ENCODE data around the gene KPNA6. TPM values are rescaled to one million over a fixed set of nuclear protein-coding genes. Genes with fewer than 3 reads are reported as not detected.

The KPNA6 gene
- total and polyA plus RNA-seq, 2 of the 4 experiments (the other 2 are of a cell fraction): 27.0 to 50.7 TPM

GRCh38 chr1:32094746-32095521 is 12.9 kb upstream of the KPNA6 start:
- Histone ChIP-seq H2AK9ac (replicated peaks; ENCODE audit: low read depth, low read length, poor library complexity) (no peak overlapping the region), H4K5ac (ENCODE audit: low read depth, low read length) (no peak overlapping the region), H3K9me3 (ENCODE audit: control insufficient read depth, insufficient read depth, low read length) (no peaks in the 10 kb centered on the region), H4K8ac (ENCODE audit: low read depth in 2 of 2, low read length in 2 of 2) (no peak overlapping the region), H3K79me1 (ENCODE audit: low read depth in 1 of 2, low read length in 2 of 2) (peaks cover 4 to 19% of the 10 kb centered on the region in 2 experiments; a peak in 3 of 4 replicates), H3K27ac (ENCODE audit: insufficient read depth, low read length) (no peak overlapping the region), H3K27me3 (ENCODE audit: control insufficient read depth, insufficient read depth, low read length) (no peaks in the 10 kb centered on the region), H2AK5ac (ENCODE audit: low read depth, low read length) (no peak overlapping the region), H3K4ac (ENCODE audit: low read depth, low read length) (no peak overlapping the region), H4K20me1 (ENCODE audit: insufficient read depth, low read length) (no peaks in the 10 kb centered on the region), H2AFZ (replicated peaks; ENCODE audit: low read length, poor library complexity) (no peak overlapping the region), H2BK5ac (ENCODE audit: low read depth, low read length, poor library complexity, severe bottlenecking) (no peak overlapping the region), H3K56ac (ENCODE audit: extremely low read depth, insufficient read depth, low read length) (no peak overlapping the region), H2BK120ac (ENCODE audit: low read depth, low read length) (no peak overlapping the region), H3K4me3 (ENCODE audit: insufficient read depth, low read depth, low read length) (no peak overlapping the region), H3K14ac (replicated peaks; ENCODE audit: low read depth, low read length) (no peak overlapping the region), H3K4me2 (ENCODE audit: low read depth, low read length) (no peak overlapping the region), H4K91ac (ENCODE audit: insufficient read depth, low read depth, low read length) (no peak overlapping the region), H3K9ac (ENCODE audit: low read depth, low read length) (no peak overlapping the region), H3K18ac (ENCODE audit: low read depth, low read length) (no peak overlapping the region), H2BK15ac (ENCODE audit: low read depth, low read length) (no peak overlapping the region), H3K9me1 (ENCODE audit: insufficient read depth, low read length) (peaks cover 14% of the 10 kb centered on the region), H3K4me1 (ENCODE audit: control insufficient read depth, insufficient read depth, low read length) (no peaks in the 10 kb centered on the region), H3K23ac (ENCODE audit: low read depth, low read length) (no peak overlapping the region), H2BK20ac (ENCODE audit: low read depth, low read length) (no peak overlapping the region), H3K36me3 (ENCODE audit: control insufficient read depth, insufficient read depth, low read length) (peaks cover 54% of the 10 kb centered on the region)
- DNase-seq (no peak), ATAC-seq (ENCODE audit: low read depth) (no peak)
- TF ChIP-seq FOS (IDR thresholded peaks at IDR 0.05; ENCODE audit: low read depth, low read length) (no peak), MXI1 (IDR thresholded peaks at IDR 0.05; ENCODE audit: borderline replicate concordance, low read depth, low read length) (no peak), CTCF (conservative IDR thresholded peaks at IDR 0.05; ENCODE audit: low read depth, low read length) (no peak), ELK1 (IDR thresholded peaks at IDR 0.05; ENCODE audit: borderline replicate concordance, low read depth, low read length) (no peak), RAD21 (IDR thresholded peaks at IDR 0.05; ENCODE audit: low read length) (no peak), MAZ (IDR thresholded peaks at IDR 0.05; ENCODE audit: borderline replicate concordance, low read depth, low read length) (no peak), CEBPB (IDR thresholded peaks at IDR 0.05; ENCODE audit: low read depth, low read length) (no peak), POLR2A (IDR thresholded peaks at IDR 0.05; ENCODE audit: low read depth, low read length) (no peak), BHLHE40 (IDR thresholded peaks at IDR 0.05; ENCODE audit: low read depth, low read length) (no peak), RFX5 (IDR thresholded peaks at IDR 0.05; ENCODE audit: low read depth, low read length) (no peak), SMC3 (IDR thresholded peaks at IDR 0.05; ENCODE audit: low read depth, low read length) (no peak), RCOR1 (IDR thresholded peaks at IDR 0.05; ENCODE audit: insufficient replicate concordance, low read length) (no peak), CHD1 (IDR thresholded peaks at IDR 0.05; ENCODE audit: low read depth, low read length) (no peak), USF2 (IDR thresholded peaks at IDR 0.05; ENCODE audit: low read depth, low read length) (no peak), MAFK (IDR thresholded peaks at IDR 0.05; ENCODE audit: low read depth, low read length) (no peak), NFE2L2 (IDR thresholded peaks at IDR 0.05; ENCODE audit: low read depth, low read length) (no peak)
- intact Hi-C loops (cut with micrococcal nuclease) (no loop called here), in situ Hi-C loops (cut with MboI; ENCODE audit: low sequenced_read_pairs) (no loop called here), dilution Hi-C loops (cut with HindIII; ENCODE audit: low sequenced_read_pairs, unreplicated experiment) (no loop called here)
- no TSS peak for BruUV-seq (replicated peaks)
- ChIA-PET POLR2A (ENCODE audit: unreplicated experiment) (no interaction called here), CTCF (no interaction called here)
- 93% methylated on average over 2 of the region's 11 CpGs; no CpG with 5 or more reads in 1 of the 2 experiments for WGBS, 2 experiments (ENCODE audit: extremely low coverage in 2 of 2, insufficient read length in 1 of 2)

Data from IMR-90 (cell line).